Transverse colon (tissue), 4 donors: ENCODE data around the gene CERKL. TPM values are rescaled to one million over a fixed set of nuclear protein-coding genes. Genes with fewer than 3 reads are reported as not detected.

Experiments used
- DNase-seq: peaks from one replicate; pipeline ENCODE4 v3.0.0-alpha.2; 2019
- H3K27ac ChIP-seq, 4 donors: fragments of 200-600 bp; sonication (generic); 2 replicates each; pipeline ENCODE4 v1.5.1; 2016 to 2018; ENCODE audit warnings: inconsistent platforms in 4 of 4
- H3K27me3 ChIP-seq: fragments of 200-600 bp; sonication (generic); 2 replicates; pipeline ENCODE4 v1.5.1; 2017; ENCODE audit warnings: inconsistent platforms
- H3K36me3 ChIP-seq, 4 donors: fragments of 200-600 bp; sonication (generic); 2 replicates each; pipeline ENCODE4 v1.5.1; 2017 to 2019; ENCODE audit warnings: inconsistent platforms in 4 of 4
- H3K4me1 ChIP-seq, 4 donors: fragments of 200-600 bp; sonication (generic); 2 replicates each; pipeline ENCODE4 v1.5.1; 2017 to 2020; ENCODE audit warnings: inconsistent platforms in 4 of 4
- H3K4me3 ChIP-seq, 4 donors: fragments of 200-600 bp; sonication (generic); 1 replicate in 1 of 4; 2 replicates in 3 of 4; pipeline versions ENCODE4 v1.5.1 to v1.6.1; 2017 to 2019; ENCODE audit warnings: inconsistent platforms in 4 of 4
- H3K9me3 ChIP-seq, 2 donors: fragments of 200-600 bp; sonication (generic); 2 replicates each; pipeline ENCODE4 v1.5.1; 2017 to 2019; ENCODE audit warnings: inconsistent platforms in 2 of 2
- CTCF ChIP-seq, 5 experiments: fragments of 200-600 bp in 3 of 5; fragments of 450-650 bp in 2 of 5; sonication (generic) in 3 of 5; IDR thresholded peaks; 1 replicate in 2 of 5; 2 replicates in 3 of 5; pipeline ENCODE4 v1.5.1; 2016 to 2017; ENCODE audit warnings: antibody characterized with exemption in 5 of 5, inconsistent platforms in 3 of 5, mild to moderate bottlenecking in 2 of 5, moderate library complexity in 1 of 5
- EP300 ChIP-seq: sonication (generic); formaldehyde crosslinking; IDR thresholded peaks from one replicate; pipeline ENCODE4 v1.6.1; 2017; ENCODE audit warnings: antibody characterized with exemption, low read depth
- POLR2A ChIP-seq: fragments of 450-650 bp; IDR thresholded peaks from one replicate; pipeline ENCODE4 v1.6.1; 2016; ENCODE audit warnings: antibody characterized with exemption, mild to moderate bottlenecking, moderate library complexity
- POLR2AphosphoS5 ChIP-seq, 3 donors: sonication (generic); formaldehyde crosslinking; IDR thresholded peaks; one replicate each; pipeline ENCODE4 v1.6.1; 2016; ENCODE audit warnings: antibody characterized with exemption in 3 of 3
- WGBS, 2 donors: methylation state at CpG; one replicate each; pipeline ENCODE4 v1.1.5; 2018; ENCODE audit warnings: low coverage in 1 of 2; 5-methylcytosine and 5-hydroxymethylcytosine counted together
- in situ Hi-C, 4 donors: fragments of 200-750 bp; cut with MboI; loops; one replicate each; pipeline versions ENCODE4 v1.15.0 to v1.15.1; 2017; ENCODE audit warnings: low sequenced_read_pairs in 3 of 4, low pct_ligation_motif_present in 1 of 4, low pct_unique_long_range_greater_than_20kb in 1 of 4
- intact Hi-C: fragments of 100-400 bp; cut with DNase I; formaldehyde crosslinking; loops from one replicate; pipeline ENCODE4 v1.15.1; 2023; ENCODE audit warnings: low total_unique reads
- total RNA-seq, 4 donors: library from RNA; depleted of rRNA; stranded (reverse); fragments of >200 nt; gene quantifications; one replicate each; pipeline ENCODE4 v1.1.0, GENCODE V29; 2016

CERKL gene
- total RNA-seq, 4 donors from 2014 or later = 0.32 TPM; not detected in 3

- no peak for TF ChIP-seq POLR2A
- TF ChIP-seq EP300 = no peak
- TF ChIP-seq CTCF (IDR thresholded peaks at IDR 0.05) = no peak
- no peak for TF ChIP-seq POLR2AphosphoS5 (IDR thresholded peaks at IDR 0.05)
- intact Hi-C loops = no loop called here
Observed at GRCh38 chr2:181596556-181596955, 60.3 kb downstream of the CERKL start.

GRCh38 chr2:181594322-181594721, 62.6 kb downstream of the CERKL start:
- 60 to 69% methylated on average over 2 of the region's 2 CpGs for WGBS, 2 donors
- intact Hi-C loops (no loop called here), in situ Hi-C loops (no loop called here)

More at GRCh38 chr2:181596556-181596955, 60.3 kb downstream of the CERKL start:
- Histone ChIP-seq H3K9me3 (no peaks in the 10 kb centered on the region), H3K4me1 (no peaks in the 10 kb centered on the region), H3K27me3 (no peaks in the 10 kb centered on the region), H3K36me3 (no peaks in the 10 kb centered on the region), H3K4me3 (no peak overlapping the region), H3K27ac (no peak overlapping the region)
- in situ Hi-C loops = no loop called here
- DNase-seq = no peak
- 78 to 88% methylated on average over 1 of the region's 1 CpG for WGBS, 2 donors

GRCh38 chr2:181589779-181590178, 67.1 kb downstream of the CERKL start:
- Histone ChIP-seq H3K4me1 (no peaks in the 10 kb centered on the region), H3K27ac (no peak overlapping the region), H3K4me3 (no peak overlapping the region), H3K9me3 (no peaks in the 10 kb centered on the region), H3K36me3 (no peaks in the 10 kb centered on the region), H3K27me3 (peaks cover 3% of the 10 kb centered on the region)
- DNase-seq = no peak
- in situ Hi-C loops = no loop called here
- 77% methylated on average over 2 of the region's 2 CpGs for WGBS, 2 donors
- TF ChIP-seq EP300 (no peak), POLR2A (no peak), POLR2AphosphoS5 (IDR thresholded peaks at IDR 0.05) (no peak), CTCF (IDR thresholded peaks at IDR 0.05) (no peak)
- intact Hi-C loops = no loop called here

More at GRCh38 chr2:181594322-181594721, 62.6 kb downstream of the CERKL start:
- Histone ChIP-seq H3K27me3 (no peaks in the 10 kb centered on the region), H3K36me3 (no peaks in the 10 kb centered on the region), H3K27ac (no peak overlapping the region), H3K9me3 (no peaks in the 10 kb centered on the region), H3K4me3 (no peak overlapping the region), H3K4me1 (no peaks in the 10 kb centered on the region)
- DNase-seq = no peak
- TF ChIP-seq EP300 (no peak), POLR2A (no peak), CTCF (IDR thresholded peaks at IDR 0.05) (no peak), POLR2AphosphoS5 (IDR thresholded peaks at IDR 0.05) (no peak)

- TF ChIP-seq POLR2A (no peak), CTCF (IDR thresholded peaks at IDR 0.05) (no peak), EP300 (no peak), POLR2AphosphoS5 (IDR thresholded peaks at IDR 0.05) (no peak)
- no peaks in the 10 kb centered on the region for H3K4me1 ChIP-seq
- 81 to 90% methylated on average over 3 of the region's 3 CpGs for WGBS, 2 donors
- no peak overlapping the region for H3K4me3 ChIP-seq
- in situ Hi-C loops (no loop called here), intact Hi-C loops (no loop called here)
- no peak overlapping the region for H3K27ac ChIP-seq
- DNase-seq = no peak
- H3K36me3 ChIP-seq = no peaks in the 10 kb centered on the region
- peaks cover 3% of the 10 kb centered on the region for H3K27me3 ChIP-seq
- H3K9me3 ChIP-seq = no peaks in the 10 kb centered on the region
Observed at GRCh38 chr2:181588546-181588945, 68.4 kb downstream of the CERKL start.
